ENCODE measurements around the gene FXYD1. TPM values are rescaled to one million over a fixed set of nuclear protein-coding genes. Genes with fewer than 3 reads are reported as not detected.
A peak's percentile ranks its signal among the peaks of the same experiment; 100 is the strongest.
"Not testable (repeated sequence)": the region's sequence is repeated elsewhere in the genome, so short reads cannot be mapped to it uniquely, and the experiment has no call there.

The FXYD1 gene
- 10 to 100 TPM; 20.6 to 33.0 (median 23.7) TPM for polyA plus RNA-seq (ENCODE audit: insufficient read length in 4 of 4)

DNA sequence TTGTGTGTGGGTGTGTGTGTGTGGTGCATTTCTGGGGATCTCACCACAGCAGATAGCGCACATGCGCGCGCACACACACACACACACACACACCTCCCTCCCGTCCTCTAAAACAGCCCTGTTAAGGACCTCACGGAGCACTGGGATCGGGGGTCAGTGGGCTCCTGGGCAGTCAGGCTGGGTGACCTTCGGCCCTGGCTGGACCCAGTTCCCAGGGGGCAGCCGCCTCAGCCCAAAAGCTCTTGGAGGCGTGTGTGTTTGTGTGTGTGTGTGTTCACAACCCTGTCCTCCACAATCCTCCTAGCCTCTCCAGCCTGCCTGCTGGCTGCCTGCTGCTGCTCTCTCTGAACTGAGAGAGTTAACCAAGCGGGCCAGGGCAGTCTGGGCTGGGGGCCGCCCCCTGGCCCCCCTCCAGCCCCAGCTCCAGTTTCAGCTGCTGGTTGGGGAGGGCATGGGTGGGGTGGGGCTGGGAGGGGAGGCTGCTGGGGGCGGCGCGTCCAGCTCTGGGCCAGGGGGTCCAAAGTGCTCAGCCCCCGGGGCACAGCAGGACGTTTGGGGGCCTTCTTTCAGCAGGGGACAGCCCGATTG, at the start of gene FXYD1:
FXYD1 (plus strand) TSS at position 520 of the 588 bp plus-strand sequence. CDS start 1,256 bp downstream, outside the sequence.
- DNase-seq (ENCODE audit: low read depth in 4 of 4, low spot score in 3 of 4) = no peak

DNA sequence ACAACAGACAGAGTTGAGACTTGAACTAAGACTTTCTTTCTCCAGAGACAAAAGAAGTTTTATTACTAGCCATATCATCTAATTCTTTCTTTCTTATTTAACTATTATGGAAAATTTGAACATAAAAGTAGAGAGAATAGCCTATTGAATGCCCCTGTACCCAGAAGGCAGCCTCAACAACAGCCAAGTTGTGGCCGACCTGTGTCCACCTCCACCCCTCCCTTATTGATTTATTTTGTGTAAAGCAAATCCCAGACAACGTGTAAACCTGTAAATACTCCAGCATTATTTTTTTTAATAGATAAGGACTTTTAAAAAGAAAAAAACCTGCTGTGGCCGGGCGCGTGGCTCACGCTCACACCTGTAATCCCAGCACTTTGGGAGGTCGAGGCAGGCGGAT, 49.1 kb upstream of the FXYD1 start:
- no peak for DNase-seq (ENCODE audit: low read depth in 4 of 4, low spot score in 3 of 4)

- DNase-seq (ENCODE audit: low read depth in 4 of 4, low spot score in 3 of 4) = no peak
Measured at GRCh38 chr19:35090160-35090505, 48.5 kb upstream of the FXYD1 start.

GRCh38 chr19:35090506-35091214, 48.0 kb upstream of the FXYD1 start:
- DNase-seq (ENCODE audit: low read depth in 4 of 4, low spot score in 3 of 4) = peak; percentile 63 to 71 (median 64)

DNA sequence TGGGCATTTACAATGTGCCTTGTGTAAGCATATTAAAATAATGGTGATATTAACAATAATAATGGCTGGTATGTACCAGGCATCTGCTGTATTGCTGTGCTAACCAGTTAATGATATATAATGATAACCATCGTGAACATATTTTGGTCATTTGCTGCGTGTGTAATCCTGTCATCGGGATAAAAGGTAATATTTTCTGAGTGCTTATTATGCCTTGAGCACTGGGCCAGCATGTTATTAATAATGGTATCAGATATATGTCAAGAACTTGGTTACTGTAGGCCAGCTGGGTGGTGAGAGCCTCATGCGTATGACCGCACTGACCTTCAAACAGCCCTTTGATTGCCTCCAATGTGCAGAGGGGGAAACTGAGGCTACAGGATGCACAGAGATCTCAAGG, 45.2 kb upstream of the FXYD1 start:
- no peak for DNase-seq (ENCODE audit: low read depth in 4 of 4, low spot score in 3 of 4)

GRCh38 chr19:35093941-35094647, 44.5 kb upstream of the FXYD1 start:
- DNase-seq (ENCODE audit: low read depth in 4 of 4, low spot score in 3 of 4) = no peak

- no peak for DNase-seq (ENCODE audit: low read depth in 4 of 4, low spot score in 3 of 4)
Measured at GRCh38 chr19:35094656-35095055, 44.0 kb upstream of the FXYD1 start.

DNA sequence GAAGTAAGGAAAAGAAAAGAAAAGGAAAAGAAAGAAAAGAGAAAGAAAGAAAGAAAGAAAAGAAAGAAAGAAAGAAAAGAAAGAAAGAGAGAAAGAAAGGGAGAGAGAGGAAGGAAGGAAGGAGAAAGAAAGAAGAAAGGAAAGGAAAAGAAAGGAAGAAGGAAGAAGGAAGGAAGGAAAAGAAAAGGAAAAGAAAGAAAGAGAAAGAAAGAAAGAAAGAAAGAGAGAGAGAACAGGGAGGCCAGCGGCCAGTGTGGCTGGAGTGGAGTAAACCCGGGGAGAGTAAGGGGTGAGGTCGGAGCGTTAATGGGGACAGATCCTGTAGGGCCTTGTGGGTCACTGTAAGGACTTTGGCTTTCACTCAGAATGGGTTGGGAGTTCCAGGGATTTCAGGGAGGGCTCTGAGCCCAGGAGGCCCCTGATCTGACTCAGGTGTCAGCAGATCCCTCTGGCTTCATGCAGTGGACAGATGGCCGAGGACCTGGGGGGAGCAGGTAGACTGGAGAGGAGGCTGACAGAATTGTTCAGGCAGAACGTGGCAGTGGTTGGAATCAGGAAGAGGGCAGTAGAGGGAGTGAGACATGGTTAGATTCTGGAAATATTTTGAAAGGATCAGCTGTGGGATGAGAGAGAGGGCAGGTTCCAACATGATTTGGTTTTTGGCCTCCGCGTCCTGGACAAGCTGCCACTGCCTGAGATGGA, 42.8 kb upstream of the FXYD1 start:
- no peak for DNase-seq (ENCODE audit: low read depth in 4 of 4, low spot score in 3 of 4)

GRCh38 chr19:35098413-35099049, 40.1 kb upstream of the FXYD1 start:
- no peak for DNase-seq (ENCODE audit: low read depth in 4 of 4, low spot score in 3 of 4)

DNA sequence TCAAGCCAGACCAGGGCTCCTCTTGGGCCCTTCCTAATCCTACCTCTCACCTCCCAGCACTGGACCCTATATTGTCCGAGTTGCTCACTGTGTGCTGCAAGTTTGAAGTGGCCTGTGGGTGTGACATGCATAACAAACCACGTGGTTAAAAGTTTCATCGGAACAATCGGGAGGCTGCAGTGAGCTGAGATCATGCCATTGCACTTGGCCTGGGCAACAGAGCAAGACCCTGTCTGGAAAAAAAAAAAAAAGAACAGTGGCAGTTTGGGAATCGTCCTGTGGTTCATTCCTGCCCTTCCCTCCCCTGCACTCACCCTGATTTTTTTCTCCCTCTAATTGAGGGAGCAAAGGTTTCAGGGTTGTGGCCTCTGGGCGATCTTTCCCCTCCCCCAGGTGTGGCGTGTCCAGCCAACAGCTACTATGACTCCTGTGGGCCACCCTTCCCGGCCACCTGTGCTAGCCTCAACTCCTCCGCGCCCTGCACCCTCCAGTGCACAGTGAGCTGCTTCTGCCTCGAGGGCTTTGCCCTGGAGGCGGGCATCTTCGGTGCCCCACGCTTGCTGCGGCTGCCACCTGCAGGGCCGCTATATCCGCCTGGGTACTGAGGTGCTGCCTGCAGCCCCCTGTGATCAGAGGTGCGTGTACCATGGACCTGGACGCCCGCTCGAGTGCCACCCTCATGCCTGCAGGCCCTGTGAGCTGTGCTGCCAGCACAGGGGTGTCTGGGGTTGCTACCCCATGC, 39.3 kb upstream of the FXYD1 start:
- no peak for DNase-seq (ENCODE audit: low read depth in 4 of 4, low spot score in 3 of 4)

GRCh38 chr19:35099897-35100275, 38.7 kb upstream of the FXYD1 start:
- DNase-seq (ENCODE audit: low read depth in 4 of 4, low spot score in 3 of 4) = no peak

- no peak for DNase-seq (ENCODE audit: low read depth in 4 of 4, low spot score in 3 of 4)
Measured at GRCh38 chr19:35100588-35101533, 37.8 kb upstream of the FXYD1 start.

- DNase-seq (ENCODE audit: low read depth in 4 of 4, low spot score in 3 of 4) = not testable (repeated sequence)
Measured at GRCh38 chr19:35101949-35102348, 36.7 kb upstream of the FXYD1 start.

- DNase-seq (ENCODE audit: low read depth in 4 of 4, low spot score in 3 of 4) = not testable (repeated sequence)
Measured at GRCh38 chr19:35103614-35104013, 35.0 kb upstream of the FXYD1 start.

DNA sequence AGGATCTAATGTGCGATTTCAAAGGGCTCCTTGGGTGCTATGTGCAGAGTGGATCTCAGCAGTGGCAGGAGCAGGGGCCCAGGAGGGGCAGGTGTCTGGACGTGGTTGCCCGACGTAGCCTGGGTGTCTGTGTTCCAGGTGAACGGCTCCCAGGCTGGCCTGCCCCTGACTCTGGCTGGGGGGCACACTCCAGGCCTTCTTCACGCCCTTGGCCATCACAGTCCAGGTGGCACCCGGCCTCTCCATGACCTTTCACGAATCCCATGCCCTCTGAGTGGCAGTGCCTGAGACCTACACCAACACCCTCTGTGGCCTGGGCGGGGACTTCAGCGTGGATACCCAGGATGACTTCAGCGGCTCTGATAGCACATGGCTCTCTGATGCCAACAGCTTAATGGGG, 34.3 kb upstream of the FXYD1 start:
- no peak for DNase-seq (ENCODE audit: low read depth in 4 of 4, low spot score in 3 of 4)

- no peak for DNase-seq (ENCODE audit: low read depth in 4 of 4, low spot score in 3 of 4)
Measured at GRCh38 chr19:35105047-35105410, 33.6 kb upstream of the FXYD1 start.

GRCh38 chr19:35105411-35106290, 33.0 kb upstream of the FXYD1 start:
- no peak for DNase-seq (ENCODE audit: low read depth in 4 of 4, low spot score in 3 of 4)

- DNase-seq (ENCODE audit: low read depth in 4 of 4, low spot score in 3 of 4) = no peak
Measured at GRCh38 chr19:35106291-35106583, 32.4 kb upstream of the FXYD1 start.

Data from right renal pelvis (tissue), 4 donors.